HAP-1 (cell line): ENCODE data around the gene PODXL.

Source experiments
- DNase-seq, 2 experiments: peaks; one replicate each; pipeline ENCODE4 v3.0.0-alpha.2; 2016 to 2020; ENCODE audit warnings: low spot score in 2 of 2
- H3K27me3 ChIP-seq: fragments of 250-450 bp; sonication (Bioruptor Pico); 2 replicates; pipeline ENCODE4 v1.5.1; 2020; ENCODE audit warnings: low read depth, mild to moderate bottlenecking, moderate library complexity
- H3K36me3 ChIP-seq: fragments of 250-450 bp; sonication (Bioruptor Pico); replicated peaks from 2 replicates; pipeline ENCODE4 v1.5.1; 2020; ENCODE audit warnings: mild to moderate bottlenecking
- H3K4me1 ChIP-seq: fragments of 250-450 bp; sonication (Bioruptor Pico); 2 replicates; pipeline ENCODE4 v1.5.1; 2020; ENCODE audit warnings: mild to moderate bottlenecking
- H3K4me3 ChIP-seq: fragments of 250-450 bp; sonication (Bioruptor Pico); 2 replicates; pipeline ENCODE4 v1.5.1; 2020; ENCODE audit warnings: mild to moderate bottlenecking, moderate library complexity
- H3K9me3 ChIP-seq: fragments of 250-450 bp; sonication (Bioruptor Pico); 2 replicates; pipeline ENCODE4 v1.5.1; 2020; ENCODE audit warnings: mild to moderate bottlenecking, moderate library complexity
- in situ Hi-C: fragments of 300-500 bp; cut with MboI; formaldehyde crosslinking; loops from 3 replicates; pipeline ENCODE4 v1.14.3; 2020; ENCODE audit warnings: low sequenced_read_pairs, inconsistent platforms, mixed read lengths

Gene PODXL

GRCh38 chr7:131495669-131496498, 60.5 kb downstream of the PODXL start:
- no peak for DNase-seq
- H3K4me1 ChIP-seq, result no peaks in the 10 kb centered on the region
- H3K36me3 ChIP-seq, result peaks cover 13% of the 10 kb centered on the region
- in situ Hi-C loops, result no loop called here
- H3K9me3 ChIP-seq, result no peaks in the 10 kb centered on the region
- no peaks in the 10 kb centered on the region for H3K27me3 ChIP-seq
- no peak overlapping the region for H3K4me3 ChIP-seq

- no peaks in the 10 kb centered on the region for H3K27me3 ChIP-seq
- DNase-seq, result no peak
- no peaks in the 10 kb centered on the region for H3K9me3 ChIP-seq
- peaks cover 7% of the 10 kb centered on the region for H3K36me3 ChIP-seq
- in situ Hi-C loops, result no loop called here
- H3K4me3 ChIP-seq, result no peak overlapping the region
- H3K4me1 ChIP-seq, result no peaks in the 10 kb centered on the region
Observed at GRCh38 chr7:131494182-131494581, 62.2 kb downstream of the PODXL start.

GRCh38 chr7:131493581-131493980, 62.8 kb downstream of the PODXL start:
- H3K36me3 ChIP-seq, result peaks cover 6% of the 10 kb centered on the region
- H3K27me3 ChIP-seq, result no peaks in the 10 kb centered on the region
- DNase-seq, result no peak
- no peaks in the 10 kb centered on the region for H3K9me3 ChIP-seq
- H3K4me3 ChIP-seq, result no peak overlapping the region
- H3K4me1 ChIP-seq, result no peaks in the 10 kb centered on the region
- in situ Hi-C loops, result no loop called here

GRCh38 chr7:131493081-131493480, 63.3 kb downstream of the PODXL start:
- H3K36me3 ChIP-seq, result peaks cover 6% of the 10 kb centered on the region
- H3K9me3 ChIP-seq, result no peaks in the 10 kb centered on the region
- DNase-seq, result no peak
- no peaks in the 10 kb centered on the region for H3K27me3 ChIP-seq
- in situ Hi-C loops, result no loop called here
- no peak overlapping the region for H3K4me3 ChIP-seq
- no peaks in the 10 kb centered on the region for H3K4me1 ChIP-seq

DNA sequence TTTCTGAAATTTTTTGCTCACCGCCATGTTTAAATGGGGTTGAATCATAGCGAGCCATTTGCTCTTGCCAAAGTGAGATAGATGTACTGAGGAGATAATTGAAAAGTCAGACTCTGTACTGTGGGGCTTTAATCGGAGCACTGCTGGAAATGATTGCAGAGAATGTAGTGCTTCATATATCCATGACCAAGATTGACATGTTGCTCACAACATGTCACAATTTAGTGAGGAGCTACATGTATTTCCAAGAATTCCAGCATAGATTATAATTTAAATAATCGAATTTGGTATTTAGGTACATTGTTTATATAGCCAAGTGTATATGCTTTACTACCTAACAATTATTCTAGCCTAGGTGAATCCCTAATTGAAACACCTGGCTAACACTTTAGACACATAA, 66.5 kb downstream of the PODXL start:
- H3K27me3 ChIP-seq, result no peaks in the 10 kb centered on the region
- 0 out of 2 replicates have a peak, but pooled peaks cover 5% of the 10 kb centered on the region for H3K36me3 ChIP-seq
- no peaks in the 10 kb centered on the region for H3K9me3 ChIP-seq
- DNase-seq, result no peak
- in situ Hi-C loops, result no loop called here
- no peak overlapping the region for H3K4me3 ChIP-seq
- H3K4me1 ChIP-seq, result no peaks in the 10 kb centered on the region

DNA sequence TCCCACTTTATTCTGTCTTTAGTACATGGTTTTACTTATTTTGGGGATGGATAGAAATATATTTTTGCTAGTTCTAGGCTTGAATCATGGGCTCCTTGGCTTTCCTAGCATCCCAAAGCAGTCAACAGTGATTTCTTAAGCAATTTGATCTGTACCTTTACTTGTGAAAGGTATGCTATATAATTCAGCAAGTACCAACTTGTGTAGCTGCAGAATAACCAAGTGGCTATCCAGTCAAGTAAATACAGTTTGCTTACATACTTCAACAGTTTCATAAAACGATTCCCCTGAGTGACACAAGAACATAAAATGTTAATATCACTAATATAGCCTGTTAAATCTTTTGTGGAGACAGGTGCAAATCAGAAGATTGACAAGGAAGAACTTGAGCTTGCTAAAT, 67.2 kb downstream of the PODXL start:
- Histone ChIP-seq H3K4me1 (no peaks in the 10 kb centered on the region), H3K9me3 (no peaks in the 10 kb centered on the region), H3K36me3 (0 out of 2 replicates have a peak, but pooled peaks cover 5% of the 10 kb centered on the region), H3K4me3 (no peak overlapping the region), H3K27me3 (no peaks in the 10 kb centered on the region)
- in situ Hi-C loops, result no loop called here
- DNase-seq, result no peak

DNA sequence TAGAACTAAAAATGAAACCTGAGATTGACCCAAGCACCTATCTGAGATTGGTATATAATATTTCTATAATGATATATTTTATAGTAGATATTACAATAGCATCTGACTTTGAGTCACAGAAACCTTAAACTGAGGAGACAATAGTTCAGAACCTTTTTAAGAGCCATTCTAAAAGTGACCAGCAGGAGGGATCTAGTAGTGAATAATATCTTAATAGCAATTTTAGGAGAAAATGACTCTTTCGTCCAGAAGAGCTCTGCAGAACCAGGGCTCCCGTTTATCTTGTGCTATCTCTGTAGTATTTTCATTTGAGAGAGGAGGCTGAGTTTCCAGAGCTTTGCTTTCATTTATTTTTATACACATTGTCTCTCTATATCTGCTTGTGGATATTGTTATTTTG, 68.1 kb downstream of the PODXL start:
- no peaks in the 10 kb centered on the region for H3K27me3 ChIP-seq
- in situ Hi-C loops, result no loop called here
- 0 out of 2 replicates have a peak, but pooled peaks cover 5% of the 10 kb centered on the region for H3K36me3 ChIP-seq
- no peak overlapping the region for H3K4me3 ChIP-seq
- no peaks in the 10 kb centered on the region for H3K9me3 ChIP-seq
- no peaks in the 10 kb centered on the region for H3K4me1 ChIP-seq
- DNase-seq, result no peak

- H3K9me3 ChIP-seq, result no peaks in the 10 kb centered on the region
- H3K4me3 ChIP-seq, result no peak overlapping the region
- no peaks in the 10 kb centered on the region for H3K4me1 ChIP-seq
- H3K36me3 ChIP-seq, result 0 out of 2 replicates have a peak, but pooled peaks cover 5% of the 10 kb centered on the region
- in situ Hi-C loops, result no loop called here
- no peaks in the 10 kb centered on the region for H3K27me3 ChIP-seq
- no peak for DNase-seq
Observed at GRCh38 chr7:131487217-131487616, 69.2 kb downstream of the PODXL start.

DNA sequence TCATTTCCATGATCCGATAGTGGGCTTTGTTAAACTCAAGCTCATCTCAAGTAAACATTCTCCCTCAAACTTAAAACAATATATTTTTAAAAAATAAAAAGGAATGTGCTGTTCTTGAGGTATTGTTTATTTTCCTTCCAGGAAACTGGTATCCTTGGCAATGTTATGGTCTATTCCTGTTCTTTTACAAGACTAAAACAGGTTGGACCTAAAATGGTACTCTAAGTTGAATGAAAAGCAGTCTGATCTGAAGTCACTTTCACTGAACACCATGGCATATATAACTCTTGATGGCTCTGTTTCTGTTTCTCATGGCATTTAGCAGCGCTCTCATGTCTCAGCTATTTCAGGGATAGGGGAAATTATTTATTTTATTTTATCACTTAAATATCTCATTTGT, 70.1 kb downstream of the PODXL start:
- 0 out of 2 replicates have a peak, but pooled peaks cover 5% of the 10 kb centered on the region for H3K36me3 ChIP-seq
- in situ Hi-C loops, result no loop called here

DNA sequence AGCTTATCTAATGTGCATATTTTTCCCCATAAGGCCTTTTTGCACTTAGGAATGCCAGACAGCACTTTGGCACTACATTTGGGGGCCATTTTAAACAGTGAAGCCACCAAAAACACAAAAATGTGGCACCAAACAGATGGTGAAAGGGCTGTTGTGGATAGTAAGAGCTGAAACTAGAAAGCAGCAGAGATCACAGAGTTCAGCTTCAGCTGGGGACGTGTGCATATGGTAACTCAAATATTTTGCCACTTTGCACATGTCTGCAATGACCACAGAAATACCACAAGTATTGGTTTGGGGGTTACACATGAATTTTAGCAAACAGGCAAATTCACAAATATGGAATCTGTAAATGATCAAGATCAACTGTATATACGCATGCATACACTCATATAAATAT, 72.8 kb downstream of the PODXL start:
- 0 out of 2 replicates have a peak, but pooled peaks cover 5% of the 10 kb centered on the region for H3K36me3 ChIP-seq
- DNase-seq, result no peak
- H3K9me3 ChIP-seq, result no peaks in the 10 kb centered on the region
- no peaks in the 10 kb centered on the region for H3K27me3 ChIP-seq
- in situ Hi-C loops, result no loop called here
- H3K4me3 ChIP-seq, result no peak overlapping the region
- H3K4me1 ChIP-seq, result peaks cover 10% of the 10 kb centered on the region

More for the DNA sequence above, 70.1 kb downstream of the PODXL start:
- Histone ChIP-seq H3K27me3 (no peaks in the 10 kb centered on the region), H3K4me3 (no peak overlapping the region), H3K4me1 (no peaks in the 10 kb centered on the region), H3K9me3 (no peaks in the 10 kb centered on the region)
- DNase-seq, result no peak

GRCh38 chr7:131482800-131483199, 73.6 kb downstream of the PODXL start:
- no peak overlapping the region for H3K4me3 ChIP-seq
- no peak for DNase-seq
- H3K9me3 ChIP-seq, result no peaks in the 10 kb centered on the region
- H3K27me3 ChIP-seq, result no peaks in the 10 kb centered on the region
- H3K4me1 ChIP-seq, result peaks cover 10% of the 10 kb centered on the region
- in situ Hi-C loops, result no loop called here
- 0 out of 2 replicates have a peak, but pooled peaks cover 5% of the 10 kb centered on the region for H3K36me3 ChIP-seq

DNA sequence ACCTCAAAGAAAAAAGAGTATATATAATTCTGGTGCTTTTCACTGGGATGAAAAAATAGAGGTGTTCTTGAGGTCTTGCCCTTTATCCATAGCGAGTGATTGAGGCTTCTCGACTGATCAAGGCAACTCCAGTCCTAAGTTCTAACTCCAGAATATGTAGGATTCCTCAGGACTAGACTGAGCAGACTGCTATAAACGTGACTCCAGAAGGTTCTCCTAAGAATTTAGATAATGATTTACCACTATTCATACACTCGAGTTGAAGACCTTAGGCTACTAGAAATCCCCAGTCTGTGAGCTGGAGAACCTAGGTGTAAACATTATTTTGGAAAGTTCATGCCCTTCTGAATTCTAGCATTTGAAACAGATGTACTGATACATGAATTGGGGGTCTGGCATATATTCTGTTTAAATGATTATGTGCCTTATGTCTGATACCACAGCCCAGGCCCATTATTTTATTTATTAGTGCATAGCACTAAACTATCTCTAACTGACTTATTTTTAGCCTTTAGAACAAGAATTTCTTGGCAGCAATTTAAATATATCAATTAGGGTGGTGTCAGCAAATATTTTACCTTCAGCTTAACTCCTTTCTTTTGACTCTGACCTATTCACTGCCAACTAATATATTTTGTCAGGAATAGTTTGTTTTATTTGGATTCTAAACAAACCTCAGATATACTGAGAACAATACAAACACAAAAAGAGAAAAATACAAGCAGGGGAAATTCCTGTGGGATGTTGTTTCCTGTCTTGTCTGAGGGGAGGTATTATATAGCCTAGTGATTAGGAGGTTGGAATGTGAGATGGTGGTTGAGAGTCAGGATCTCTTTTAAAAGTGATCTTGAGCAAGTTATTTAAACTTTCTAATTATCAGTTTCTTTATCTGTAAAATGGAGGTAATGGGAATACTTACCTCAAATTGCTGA, 75.8 kb downstream of the PODXL start:
- in situ Hi-C loops, result no loop called here
- Histone ChIP-seq H3K9me3 (no peaks in the 10 kb centered on the region), H3K27me3 (no peaks in the 10 kb centered on the region), H3K4me3 (no peak overlapping the region), H3K36me3 (no peaks in the 10 kb centered on the region), H3K4me1 (peaks cover 10% of the 10 kb centered on the region)
- DNase-seq, result no peak

- peaks cover 13% of the 10 kb centered on the region for H3K36me3 ChIP-seq
- H3K27me3 ChIP-seq, result no peaks in the 10 kb centered on the region
- in situ Hi-C loops, result no loop called here
- H3K4me3 ChIP-seq, result no peak overlapping the region
- H3K9me3 ChIP-seq, result no peaks in the 10 kb centered on the region
- H3K4me1 ChIP-seq, result peaks cover 10% of the 10 kb centered on the region
- DNase-seq, result no peak
Observed at GRCh38 chr7:131476740-131477139, 79.7 kb downstream of the PODXL start.
